NCI-H128 (cell line): ENCODE results near the gene PPP1R15B.
A peak's percentile ranks its signal among the peaks of the same experiment; 100 is the strongest.

Experiments
- DNase-seq: peaks from one replicate; lab custom pipeline; 2025; ENCODE audit not compliant: unreplicated experiment; lab: John Stamatoyannopoulos, UW

Gene PPP1R15B

GRCh38 chr1:204368996-204369726 lies 42.5 kb downstream of the PPP1R15B start:
- DNase-seq: no peak

GRCh38 chr1:204367956-204368355 lies 43.7 kb downstream of the PPP1R15B start:
- DNase-seq: no peak

GRCh38 chr1:204367193-204367858 lies 44.3 kb downstream of the PPP1R15B start:
- DNase-seq: no peak

GRCh38 chr1:204366759-204367158 lies 44.9 kb downstream of the PPP1R15B start:
- DNase-seq: no peak

DNA sequence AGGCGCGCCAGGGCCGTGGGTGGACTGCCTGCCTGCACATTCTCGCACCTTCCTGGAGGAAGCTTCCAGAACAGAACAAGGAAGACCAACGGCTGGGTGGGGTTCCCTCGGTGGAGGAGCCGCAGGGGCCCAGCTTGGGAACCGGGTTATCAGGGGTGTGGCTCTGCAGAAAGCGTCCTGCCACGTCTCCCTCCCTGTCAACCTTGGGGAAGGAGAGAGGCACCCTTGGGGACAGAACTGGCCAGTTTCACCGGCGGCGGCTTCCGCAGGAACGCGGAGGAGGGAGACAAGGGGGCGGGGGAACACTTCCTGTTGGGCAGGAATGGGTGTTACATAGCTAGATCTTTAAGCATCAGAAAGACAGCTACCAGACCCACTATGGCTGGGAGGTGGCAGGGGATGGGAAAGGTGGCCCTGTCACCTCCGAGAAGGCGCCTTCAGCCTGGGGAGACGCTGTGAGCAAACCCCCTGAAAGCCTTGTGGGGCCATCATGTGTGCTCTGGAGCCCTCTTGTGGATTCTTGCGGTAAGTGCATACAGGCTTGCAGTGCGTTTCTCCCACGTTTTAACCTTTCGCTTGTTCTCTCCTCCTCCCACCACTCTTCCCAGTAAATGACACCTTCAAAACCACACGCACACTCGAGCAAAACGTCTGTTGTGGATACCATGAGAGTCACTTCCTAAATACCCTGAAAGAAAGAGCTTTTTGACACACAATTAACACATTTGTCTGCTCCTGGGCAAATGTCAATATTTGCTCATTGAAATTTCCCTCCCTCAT lies 48.1 kb downstream of the PPP1R15B start:
- DNase-seq: peak; percentile 59

GRCh38 chr1:204362984-204363334 lies 48.7 kb downstream of the PPP1R15B start:
- no peak for DNase-seq

DNA sequence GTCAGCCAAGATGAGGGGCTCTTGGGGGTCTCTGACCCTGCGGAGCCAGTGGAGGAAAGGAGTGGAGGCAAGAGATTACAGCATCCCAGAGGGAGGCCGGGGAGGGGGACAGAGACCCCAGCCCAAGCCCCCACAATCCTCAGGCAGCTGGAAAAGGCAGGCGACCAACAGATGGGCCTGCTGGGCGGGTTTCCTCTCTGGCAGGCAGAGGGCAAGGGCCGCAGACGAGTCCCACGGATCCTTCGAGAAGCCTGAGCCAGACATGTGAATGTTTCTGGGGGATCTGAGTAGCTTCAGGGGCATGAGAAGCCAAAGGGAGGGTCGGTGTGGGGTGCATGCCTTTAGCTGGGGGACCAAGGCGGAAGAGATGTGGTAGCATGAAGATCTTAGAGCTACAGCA lies 49.8 kb downstream of the PPP1R15B start:
- DNase-seq: no peak

DNA sequence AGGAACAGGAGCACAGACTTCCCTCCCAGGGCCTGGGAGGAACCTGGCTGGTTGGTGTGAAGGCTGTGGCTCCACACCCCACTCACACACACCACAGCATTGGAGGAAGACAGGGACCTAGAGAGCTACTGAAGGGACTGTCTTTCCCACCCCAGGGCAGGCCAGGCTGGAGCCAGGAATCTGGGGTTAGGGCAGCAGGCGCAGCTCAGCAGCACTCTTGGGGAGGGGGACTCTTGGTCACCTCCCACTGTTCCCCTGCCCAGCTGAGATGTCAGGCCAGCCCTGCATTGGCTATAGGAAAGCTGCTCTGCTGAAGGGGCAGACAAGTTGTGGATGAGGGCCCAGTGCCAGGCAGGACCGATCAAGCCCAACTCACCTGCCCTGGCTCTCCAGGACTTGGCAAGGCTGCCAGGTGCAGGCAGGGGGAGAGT lies 50.3 kb downstream of the PPP1R15B start:
- no peak for DNase-seq

GRCh38 chr1:204360314-204360713 lies 51.3 kb downstream of the PPP1R15B start:
- no peak for DNase-seq

DNA sequence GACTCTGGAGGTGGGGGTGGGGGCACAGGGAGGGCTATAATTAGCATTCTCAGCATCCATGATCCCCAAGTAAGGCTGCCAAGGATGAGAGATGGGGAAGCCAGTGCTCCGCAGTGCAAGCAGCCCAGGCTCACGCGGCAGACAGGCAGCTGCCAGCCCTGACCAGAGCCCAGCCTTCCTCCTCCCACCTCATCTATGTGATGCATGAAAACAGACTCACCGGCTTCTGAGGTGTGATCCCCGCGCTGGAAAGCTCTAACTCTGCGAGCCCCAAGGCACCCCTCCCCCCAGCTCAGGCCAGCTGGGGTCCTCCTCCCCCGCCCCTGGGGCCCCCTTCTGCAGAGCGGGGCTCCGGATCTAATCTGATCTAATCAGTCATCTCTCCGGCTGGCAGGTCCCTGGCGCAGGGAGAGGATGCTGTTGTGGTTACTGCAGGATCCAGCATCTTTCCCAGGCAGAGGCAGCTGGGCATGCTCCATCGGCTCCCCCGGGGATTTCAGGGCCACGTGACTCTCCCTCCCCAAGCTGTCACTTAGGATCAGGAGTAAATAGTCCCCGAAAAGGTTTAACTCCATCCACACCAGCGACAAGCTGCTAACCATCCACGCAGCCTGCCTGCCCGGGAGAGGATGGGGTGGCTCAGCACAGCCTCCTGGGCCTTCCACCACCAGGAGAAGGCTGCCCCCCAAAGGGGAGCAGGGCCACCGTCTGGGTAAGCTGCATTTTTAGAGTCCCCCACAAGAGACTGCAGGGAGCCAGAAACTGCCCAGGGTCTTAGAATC lies 52.0 kb downstream of the PPP1R15B start, which contains the start of gene PLEKHA6:
Gene PLEKHA6 (minus strand): TSS at position 456 of the 782 bp plus-strand sequence. CDS start 86,202 bp downstream, outside the sequence.
- DNase-seq: peak; percentile 84

DNA sequence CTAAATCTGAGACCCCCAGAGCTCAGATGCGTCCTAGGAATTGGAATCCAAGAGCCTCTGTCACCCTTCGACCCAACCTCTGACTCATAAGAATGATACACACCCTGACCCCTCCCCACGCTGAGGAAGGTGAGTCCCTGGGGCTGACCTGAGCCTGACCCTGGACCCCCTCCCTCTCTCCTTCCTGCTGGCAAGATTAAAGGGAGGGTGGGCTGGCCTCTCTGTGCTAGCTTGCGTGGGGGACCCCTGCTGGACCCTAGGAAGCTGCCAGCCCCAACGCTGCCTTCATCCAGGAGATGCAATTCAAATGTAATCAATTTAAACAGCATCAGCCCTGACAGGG lies 52.5 kb downstream of the PPP1R15B start:
- DNase-seq: no peak

GRCh38 chr1:204358605-204359004 lies 53.0 kb downstream of the PPP1R15B start:
- DNase-seq: no peak

DNA sequence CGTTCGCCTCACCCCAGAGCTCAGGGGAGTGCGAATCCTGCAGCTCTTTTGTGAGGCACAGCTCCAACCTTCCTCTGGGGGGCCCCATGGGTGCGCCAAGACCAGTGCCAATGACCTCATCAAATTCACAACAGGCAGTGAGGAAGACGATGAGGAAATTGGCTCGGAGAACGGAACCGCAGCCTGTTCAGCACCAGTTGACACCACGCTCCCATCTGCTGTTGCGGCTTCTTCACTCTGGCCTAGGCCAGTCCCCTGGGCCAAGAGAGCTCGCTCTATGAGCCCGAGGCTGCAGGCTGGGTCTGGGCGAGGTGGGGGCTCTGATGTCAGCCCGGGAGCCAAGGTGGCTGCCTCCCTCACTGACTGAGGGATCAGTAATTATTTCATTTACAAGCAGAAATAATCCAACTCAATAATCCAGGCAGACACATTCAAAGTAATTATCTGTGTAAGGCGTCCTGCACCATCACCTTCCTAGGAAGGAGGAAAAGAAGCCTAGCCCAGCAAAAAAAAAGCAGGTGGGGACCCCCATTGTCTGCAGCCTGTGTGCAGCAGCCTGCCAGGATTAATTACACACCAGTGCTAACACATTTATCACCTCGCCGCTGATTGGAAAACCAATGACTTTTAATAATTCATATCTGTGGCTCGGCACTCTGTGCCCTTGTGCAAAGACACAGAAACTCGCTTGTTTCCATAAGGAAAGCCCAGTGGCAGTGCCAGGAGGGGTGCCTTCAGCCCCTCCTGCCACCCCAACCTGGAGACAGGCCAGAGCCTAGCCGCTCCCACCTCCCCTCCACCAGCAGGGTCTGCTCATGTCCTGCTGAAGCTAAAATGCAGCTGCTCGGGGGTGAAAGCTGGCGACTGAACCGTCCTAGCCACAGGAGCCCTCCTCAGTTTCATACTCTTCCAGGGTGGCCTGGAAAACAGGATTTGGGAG lies 53.8 kb downstream of the PPP1R15B start:
- DNase-seq: no peak

DNA sequence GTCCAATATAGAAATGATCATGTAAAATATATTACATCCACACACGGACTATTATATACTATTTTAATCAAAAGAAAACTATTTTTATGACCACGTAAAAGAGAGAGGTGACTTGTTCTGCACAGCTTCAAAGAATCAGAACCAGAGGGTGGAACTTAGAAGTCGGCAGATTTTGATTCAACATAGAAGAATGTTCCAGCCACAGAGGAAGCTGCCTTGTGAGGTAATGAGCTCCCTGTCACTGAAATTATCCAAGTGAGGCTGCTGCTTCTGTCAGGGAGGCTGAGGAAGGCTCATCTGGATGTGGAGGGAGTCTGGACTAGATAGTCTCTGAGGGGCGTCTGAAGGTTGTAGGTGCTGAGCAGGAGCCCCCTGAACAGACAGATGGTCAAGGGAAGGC lies 54.6 kb downstream of the PPP1R15B start:
- DNase-seq: no peak

DNA sequence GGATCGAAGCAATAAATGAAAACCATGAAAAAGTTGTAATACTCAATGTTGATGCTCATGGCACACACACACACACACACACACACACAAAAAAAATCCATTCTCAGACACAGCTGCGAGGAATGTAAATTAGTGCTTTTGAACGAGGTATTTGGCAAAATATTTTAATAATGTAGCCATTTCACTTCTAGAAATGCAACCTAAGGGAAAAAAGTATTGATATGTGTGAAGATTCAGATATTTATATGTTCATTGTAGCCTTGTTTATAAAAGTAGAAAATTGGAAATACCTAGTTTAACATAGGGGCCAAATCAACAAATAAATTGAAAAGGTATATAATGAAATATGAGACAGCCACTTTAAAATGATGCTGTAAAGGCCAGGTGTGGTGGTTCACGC lies 55.7 kb downstream of the PPP1R15B start:
- no peak for DNase-seq

DNA sequence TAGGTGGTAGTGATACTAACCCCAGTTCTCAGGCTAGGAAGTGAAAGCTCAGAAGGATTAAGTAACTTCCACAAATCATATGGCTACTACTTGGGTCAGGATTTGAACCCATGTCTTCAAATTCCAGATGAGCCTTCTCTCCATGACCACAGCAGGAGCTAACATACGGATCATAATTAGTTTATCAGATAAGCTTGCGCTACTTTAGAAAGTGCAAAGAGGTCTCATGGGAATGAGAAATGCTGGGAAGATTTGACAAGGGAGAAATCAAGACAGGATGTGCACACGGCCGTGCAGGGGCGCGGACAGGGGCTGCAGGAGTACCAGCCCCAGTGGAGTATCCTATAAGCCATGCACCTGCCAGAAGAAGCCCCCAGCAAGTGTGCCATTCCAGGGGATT lies 57.0 kb downstream of the PPP1R15B start:
- no peak for DNase-seq
